OCI-LY1 (cell line): ENCODE results near the gene TSC22D2.

Source experiments
- H2AFZ ChIP-seq: fragments of 200-600 bp; sonication (generic), shearing (Covaris generic); 2 replicates; pipeline ENCODE4 v1.6.0; 2014; ENCODE audit warnings: antibody characterized with exemption, mild to moderate bottlenecking, low read length
- H3F3A ChIP-seq: fragments of 200-600 bp; sonication (generic), shearing (Covaris generic); 2 replicates; pipeline ENCODE4 v1.6.0; 2014; ENCODE audit warnings: mild to moderate bottlenecking, antibody characterized with exemption, low read length, moderate library complexity; ENCODE audit not compliant: insufficient read depth
- H3K27ac ChIP-seq: fragments of 200-600 bp; sonication (generic); 2 replicates; pipeline ENCODE4 v1.5.1; 2014; ENCODE audit warnings: low read length, mixed run types, mild to moderate bottlenecking, low read depth; ENCODE audit not compliant: poor library complexity, severe bottlenecking
- H3K27me3 ChIP-seq: fragments of 200-600 bp; sonication (generic); 2 replicates; pipeline ENCODE4 v1.6.0; 2014; ENCODE audit warnings: antibody characterized with exemption, mild to moderate bottlenecking, low read length, moderate library complexity; ENCODE audit not compliant: insufficient read depth
- H3K36me3 ChIP-seq: fragments of 200-600 bp; sonication (generic); 2 replicates; pipeline ENCODE4 v1.6.1; 2014; ENCODE audit warnings: mild to moderate bottlenecking, antibody characterized with exemption, low read length, moderate library complexity, mixed read lengths; ENCODE audit not compliant: insufficient read depth
- H3K4me1 ChIP-seq: fragments of 200-600 bp; sonication (generic); 2 replicates; pipeline ENCODE4 v1.5.1; 2014; ENCODE audit warnings: mild to moderate bottlenecking, low read length, moderate library complexity; ENCODE audit not compliant: insufficient read depth, severe bottlenecking
- H3K4me2 ChIP-seq: fragments of 200-600 bp; sonication (generic), shearing (Covaris generic); 2 replicates; pipeline ENCODE4 v1.6.1; 2014; ENCODE audit warnings: low read length
- H3K4me3 ChIP-seq: fragments of 200-600 bp; sonication (generic); 2 replicates; pipeline ENCODE4 v1.5.1; 2014; ENCODE audit warnings: low read length, low read depth, mild to moderate bottlenecking, mixed read lengths; ENCODE audit not compliant: poor library complexity, severe bottlenecking
- H3K79me2 ChIP-seq: fragments of 200-600 bp; shearing (Covaris generic); 2 replicates; pipeline ENCODE4 v1.6.1; 2016; ENCODE audit warnings: mixed run types, low read length, mixed read lengths; ENCODE audit not compliant: insufficient read depth
- H3K9ac ChIP-seq: fragments of 200-600 bp; sonication (generic), shearing (Covaris generic); 2 replicates; pipeline ENCODE4 v1.6.1; 2014; ENCODE audit warnings: mild to moderate bottlenecking, low read length, mixed read lengths
- H3K9me2 ChIP-seq: fragments of 200-600 bp; sonication (generic), shearing (Covaris generic); 2 replicates; pipeline ENCODE4 v1.6.1; 2014; ENCODE audit warnings: low read depth, mild to moderate bottlenecking, low read length, mixed read lengths
- H3K9me3 ChIP-seq: fragments of 200-600 bp; shearing (Covaris generic); 2 replicates; pipeline ENCODE4 v1.6.1; 2014; ENCODE audit warnings: low read length, mixed read lengths
- H4K20me1 ChIP-seq: fragments of 200-600 bp; sonication (generic), shearing (Covaris generic); 2 replicates; pipeline ENCODE4 v1.6.0; 2016; ENCODE audit warnings: mild to moderate bottlenecking, low read length; ENCODE audit not compliant: insufficient read depth
- EZH2 ChIP-seq: fragments of 200-600 bp; sonication (generic), shearing (Covaris generic); IDR thresholded peaks from 2 replicates; pipeline ENCODE4 v1.8.0; 2017; ENCODE audit warnings: borderline replicate concordance, mixed run types, mild to moderate bottlenecking, antibody characterized with exemption, low read length, moderate library complexity, mixed read lengths
- TF ChIP-seq, protein P1 (sequence below): fragments of 200-600 bp; sonication (generic), shearing (Covaris generic); IDR thresholded peaks from 2 replicates; pipeline ENCODE4 v1.5.1; 2017; ENCODE audit warnings: mild to moderate bottlenecking, antibody characterized with exemption, low read length, moderate library complexity, mixed read lengths

The TSC22D2 gene

DNA sequence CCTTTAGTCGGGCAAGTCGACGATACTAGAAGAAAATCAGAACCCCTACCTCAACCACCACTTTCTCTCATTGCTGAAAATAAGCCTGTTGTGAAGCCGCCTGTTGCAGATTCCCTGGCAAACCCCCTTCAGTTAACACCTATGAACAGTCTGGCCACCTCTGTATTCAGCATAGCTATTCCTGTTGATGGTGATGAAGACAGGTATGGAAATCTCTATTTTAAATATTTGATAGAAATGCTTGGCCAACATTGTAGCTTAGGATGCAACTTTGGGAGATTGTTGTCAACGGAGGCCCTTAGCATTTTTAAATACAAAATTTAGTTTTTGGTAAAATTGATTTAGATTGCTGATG, 3.0 kb downstream of the TSC22D2 start:
- H3K4me1 ChIP-seq, result peaks cover 55% of the 10 kb centered on the region
- no peaks in the 10 kb centered on the region for H3K9me2 ChIP-seq
- TF ChIP-seq, protein P1, sequence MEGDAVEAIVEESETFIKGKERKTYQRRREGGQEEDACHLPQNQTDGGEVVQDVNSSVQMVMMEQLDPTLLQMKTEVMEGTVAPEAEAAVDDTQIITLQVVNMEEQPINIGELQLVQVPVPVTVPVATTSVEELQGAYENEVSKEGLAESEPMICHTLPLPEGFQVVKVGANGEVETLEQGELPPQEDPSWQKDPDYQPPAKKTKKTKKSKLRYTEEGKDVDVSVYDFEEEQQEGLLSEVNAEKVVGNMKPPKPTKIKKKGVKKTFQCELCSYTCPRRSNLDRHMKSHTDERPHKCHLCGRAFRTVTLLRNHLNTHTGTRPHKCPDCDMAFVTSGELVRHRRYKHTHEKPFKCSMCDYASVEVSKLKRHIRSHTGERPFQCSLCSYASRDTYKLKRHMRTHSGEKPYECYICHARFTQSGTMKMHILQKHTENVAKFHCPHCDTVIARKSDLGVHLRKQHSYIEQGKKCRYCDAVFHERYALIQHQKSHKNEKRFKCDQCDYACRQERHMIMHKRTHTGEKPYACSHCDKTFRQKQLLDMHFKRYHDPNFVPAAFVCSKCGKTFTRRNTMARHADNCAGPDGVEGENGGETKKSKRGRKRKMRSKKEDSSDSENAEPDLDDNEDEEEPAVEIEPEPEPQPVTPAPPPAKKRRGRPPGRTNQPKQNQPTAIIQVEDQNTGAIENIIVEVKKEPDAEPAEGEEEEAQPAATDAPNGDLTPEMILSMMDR, result no peak
- no peak for TF ChIP-seq EZH2
- H3K79me2 ChIP-seq, result peaks cover 67% of the 10 kb centered on the region
- peak overlapping the region; percentile 94 for H3K4me3 ChIP-seq
- H2AFZ ChIP-seq, result no peak overlapping the region
- peaks cover 41% of the 10 kb centered on the region for H3K36me3 ChIP-seq
- H3K27me3 ChIP-seq, result no peaks in the 10 kb centered on the region
- no peaks in the 10 kb centered on the region for H3K9me3 ChIP-seq
- peak overlapping the region; percentile 87 for H3K4me2 ChIP-seq
- no peak overlapping the region for H3K27ac ChIP-seq
- H4K20me1 ChIP-seq, result peaks cover 11% of the 10 kb centered on the region
- H3F3A ChIP-seq, result peaks cover 3% of the 10 kb centered on the region; the same call in 1 of the 2 replicates
- H3K9ac ChIP-seq, result peak overlapping the region; percentile 77

DNA sequence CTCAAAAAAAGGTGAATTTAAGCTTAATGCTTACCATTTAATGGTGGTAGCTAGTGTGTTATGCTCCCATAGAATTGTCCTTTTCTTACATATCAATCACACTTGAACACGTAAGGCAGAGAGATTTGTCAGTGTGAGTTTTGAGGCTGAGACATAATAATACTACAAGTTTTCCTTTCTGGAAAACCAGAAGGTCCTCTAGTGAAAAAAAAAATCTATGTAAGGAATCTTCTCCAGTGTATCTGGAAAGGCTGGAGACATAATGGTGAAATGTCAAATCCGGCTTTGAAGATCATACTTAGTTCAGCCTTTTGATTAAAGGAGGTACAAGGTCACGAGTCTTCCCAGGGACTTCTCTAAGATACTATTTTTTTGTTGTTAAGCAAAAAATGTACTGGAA, 3.4 kb downstream of the TSC22D2 start:
- Histone ChIP-seq H3K36me3 (peaks cover 41% of the 10 kb centered on the region), H3K79me2 (peaks cover 72% of the 10 kb centered on the region), H3K9me2 (no peaks in the 10 kb centered on the region), H3K4me2 (peak overlapping the region; percentile 87), H2AFZ (no peak overlapping the region), H3K27me3 (no peaks in the 10 kb centered on the region), H3K9ac (peak overlapping the region; percentile 77), H3K27ac (no peak overlapping the region), H3K4me1 (peaks cover 55% of the 10 kb centered on the region), H3F3A (peaks cover 3% of the 10 kb centered on the region; the same call in 1 of the 2 replicates), H3K9me3 (no peaks in the 10 kb centered on the region), H3K4me3 (peak overlapping the region; percentile 94), H4K20me1 (peaks cover 11% of the 10 kb centered on the region)
- TF ChIP-seq EZH2, result no peak
- TF ChIP-seq, protein P1, result no peak

DNA sequence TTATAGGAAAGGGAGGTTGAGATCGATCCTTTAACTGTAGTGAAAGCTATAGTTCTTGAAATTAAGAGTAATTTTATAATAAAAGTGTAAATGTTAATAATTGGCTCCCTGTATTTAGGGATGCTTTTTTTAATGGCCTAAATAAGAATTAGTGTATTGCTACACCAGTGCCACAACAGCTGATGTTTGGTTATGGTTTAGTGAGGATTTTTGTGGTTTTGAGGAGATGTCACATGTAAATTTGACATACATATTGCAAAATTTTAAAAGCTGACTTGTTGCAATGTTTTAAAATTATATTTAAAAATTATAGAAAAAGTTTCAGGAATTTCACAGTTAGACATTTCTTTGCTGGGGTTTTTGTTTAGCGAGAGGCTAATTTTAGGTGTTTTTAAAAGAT, 3.9 kb downstream of the TSC22D2 start:
- H3K36me3 ChIP-seq, result peaks cover 41% of the 10 kb centered on the region
- H3K27me3 ChIP-seq, result no peaks in the 10 kb centered on the region
- H3K27ac ChIP-seq, result no peak overlapping the region
- no peak overlapping the region for H2AFZ ChIP-seq
- peak overlapping the region; percentile 87 for H3K4me2 ChIP-seq
- TF ChIP-seq, protein P1, result no peak
- TF ChIP-seq EZH2, result no peak
- H3K79me2 ChIP-seq, result peaks cover 76% of the 10 kb centered on the region
- no peaks in the 10 kb centered on the region for H3K9me3 ChIP-seq
- peak overlapping the region; percentile 94 for H3K4me3 ChIP-seq
- H3K4me1 ChIP-seq, result peaks cover 53% of the 10 kb centered on the region
- H3K9me2 ChIP-seq, result no peaks in the 10 kb centered on the region
- H4K20me1 ChIP-seq, result peaks cover 11% of the 10 kb centered on the region
- peak overlapping the region; percentile 77 for H3K9ac ChIP-seq
- peaks cover 3% of the 10 kb centered on the region; the same call in 1 of the 2 replicates for H3F3A ChIP-seq
